HepG2 (cell line): ENCODE measurements around the gene SMCO4. TPM values are rescaled to one million over a fixed set of nuclear protein-coding genes. Genes with fewer than 3 reads are reported as not detected.
A peak's percentile ranks its signal among the peaks of the same experiment; 100 is the strongest.

Experiments
- ARID5B ChIP-seq: IDR thresholded peaks from 2 replicates; pipeline ENCODE4 v1.4.0; 2020; ENCODE audit warnings: mild to moderate bottlenecking, missing genetic modification reagents
- CENPT ChIP-seq: sonication (generic); formaldehyde crosslinking; IDR thresholded peaks from 2 replicates; pipeline ENCODE4 v1.8.0; 2022; ENCODE audit warnings: low read depth, mild to moderate bottlenecking, moderate library complexity, missing genetic modification reagents
- CSRNP1 ChIP-seq: sonication (generic); formaldehyde crosslinking; IDR thresholded peaks from 2 replicates; pipeline ENCODE4 v1.8.1; 2023; ENCODE audit warnings: mild to moderate bottlenecking, missing genetic modification reagents
- HES4 ChIP-seq: sonication (generic); formaldehyde crosslinking; IDR thresholded peaks from 2 replicates; pipeline ENCODE4 v1.9.0; 2021; ENCODE audit warnings: mild to moderate bottlenecking, missing genetic modification reagents, borderline replicate concordance
- MLLT10 ChIP-seq: sonication (generic); formaldehyde crosslinking; IDR thresholded peaks from 2 replicates; pipeline ENCODE4 v1.4.0; 2020; ENCODE audit warnings: missing genetic modification reagents
- POGK ChIP-seq: sonication (generic); formaldehyde crosslinking; conservative IDR thresholded peaks from 2 replicates; pipeline ENCODE4 v1.8.0; 2022; ENCODE audit warnings: mild to moderate bottlenecking, moderate library complexity, missing genetic modification reagents
- SSRP1 ChIP-seq: IDR thresholded peaks from 2 replicates; pipeline ENCODE4 v1.6.1; 2016; ENCODE audit warnings: control low read depth
- ZFY ChIP-seq: sonication (generic); formaldehyde crosslinking; IDR thresholded peaks from 2 replicates; pipeline ENCODE4 v1.4.0; 2020; ENCODE audit warnings: missing genetic modification reagents
- ZSCAN30 ChIP-seq: sonication (generic); formaldehyde crosslinking; IDR thresholded peaks from 2 replicates; pipeline ENCODE4 v1.5.0; 2020; ENCODE audit warnings: mild to moderate bottlenecking, missing genetic modification reagents
- ZSCAN5A ChIP-seq: sonication (generic); formaldehyde crosslinking; IDR thresholded peaks from 2 replicates; pipeline ENCODE4 v1.8.0; 2022; ENCODE audit warnings: mild to moderate bottlenecking, missing genetic modification reagents, borderline replicate concordance
- polyA plus RNA-seq, 8 experiments: library from polyadenylated mRNA; depleted of rRNA in 3 of 8; stranded (reverse) in 7 of 8; unstranded in 1 of 8; fragments of >200 nt; fragmentation: Illumina TruSeq in 4 of 8; extraction: Trizol in 4 of 8; gene quantifications; 2 replicates each; pipeline versions ENCODE4 v1.2.1 to v1.2.3, GENCODE V29; 2011 to 2016; ENCODE audit warnings: low read depth in 4 of 8, missing spikeins in 1 of 8, mixed read lengths in 1 of 8; ENCODE audit not compliant: insufficient read depth in 1 of 8
- total RNA-seq, 5 experiments: library from RNA; depleted of rRNA; stranded (reverse); fragments of >200 nt; fragmentation: Illumina TruSeq; extraction: Trizol; gene quantifications; 2 replicates each; pipeline ENCODE4 v1.2.3, GENCODE V29; 2016; ENCODE audit warnings: low read depth in 1 of 5
- TF ChIP-seq, protein P1 (sequence below): IDR thresholded peaks from 2 replicates; pipeline ENCODE4 v1.6.1; 2016; ENCODE audit warnings: low read depth, control low read depth
- TF ChIP-seq, protein P2 (sequence below): sonication (generic); formaldehyde crosslinking; IDR thresholded peaks from 2 replicates; pipeline ENCODE4 v1.4.0; 2020; ENCODE audit warnings: missing genetic modification reagents, borderline replicate concordance

SMCO4 gene
- total and polyA plus RNA-seq, 2 of the 13 experiments (the other 11 are each of a cell fraction or from before 2014, with no cell fraction given) = 10.6 to 28.5 TPM

- no peak for TF ChIP-seq POGK (CRISPR knock-in tag)
- no peak for TF ChIP-seq MLLT10 (CRISPR knock-in tag)
- no peak for TF ChIP-seq ZSCAN30 (CRISPR knock-in tag)
- no peak for TF ChIP-seq HES4
- peak; percentile 80; the same call in 1 of the 2 replicates for TF ChIP-seq ZSCAN5A
- TF ChIP-seq, protein P1, sequence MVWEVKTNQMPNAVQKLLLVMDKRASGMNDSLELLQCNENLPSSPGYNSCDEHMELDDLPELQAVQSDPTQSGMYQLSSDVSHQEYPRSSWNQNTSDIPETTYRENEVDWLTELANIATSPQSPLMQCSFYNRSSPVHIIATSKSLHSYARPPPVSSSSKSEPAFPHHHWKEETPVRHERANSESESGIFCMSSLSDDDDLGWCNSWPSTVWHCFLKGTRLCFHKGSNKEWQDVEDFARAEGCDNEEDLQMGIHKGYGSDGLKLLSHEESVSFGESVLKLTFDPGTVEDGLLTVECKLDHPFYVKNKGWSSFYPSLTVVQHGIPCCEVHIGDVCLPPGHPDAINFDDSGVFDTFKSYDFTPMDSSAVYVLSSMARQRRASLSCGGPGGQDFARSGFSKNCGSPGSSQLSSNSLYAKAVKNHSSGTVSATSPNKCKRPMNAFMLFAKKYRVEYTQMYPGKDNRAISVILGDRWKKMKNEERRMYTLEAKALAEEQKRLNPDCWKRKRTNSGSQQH (CRISPR knock-in tag) = 0 out of 2 replicates have a peak, but pooled peaks have one; percentile 37
- no peak; the same call in 1 of the 2 replicates for TF ChIP-seq ZFY
- TF ChIP-seq, protein P2, sequence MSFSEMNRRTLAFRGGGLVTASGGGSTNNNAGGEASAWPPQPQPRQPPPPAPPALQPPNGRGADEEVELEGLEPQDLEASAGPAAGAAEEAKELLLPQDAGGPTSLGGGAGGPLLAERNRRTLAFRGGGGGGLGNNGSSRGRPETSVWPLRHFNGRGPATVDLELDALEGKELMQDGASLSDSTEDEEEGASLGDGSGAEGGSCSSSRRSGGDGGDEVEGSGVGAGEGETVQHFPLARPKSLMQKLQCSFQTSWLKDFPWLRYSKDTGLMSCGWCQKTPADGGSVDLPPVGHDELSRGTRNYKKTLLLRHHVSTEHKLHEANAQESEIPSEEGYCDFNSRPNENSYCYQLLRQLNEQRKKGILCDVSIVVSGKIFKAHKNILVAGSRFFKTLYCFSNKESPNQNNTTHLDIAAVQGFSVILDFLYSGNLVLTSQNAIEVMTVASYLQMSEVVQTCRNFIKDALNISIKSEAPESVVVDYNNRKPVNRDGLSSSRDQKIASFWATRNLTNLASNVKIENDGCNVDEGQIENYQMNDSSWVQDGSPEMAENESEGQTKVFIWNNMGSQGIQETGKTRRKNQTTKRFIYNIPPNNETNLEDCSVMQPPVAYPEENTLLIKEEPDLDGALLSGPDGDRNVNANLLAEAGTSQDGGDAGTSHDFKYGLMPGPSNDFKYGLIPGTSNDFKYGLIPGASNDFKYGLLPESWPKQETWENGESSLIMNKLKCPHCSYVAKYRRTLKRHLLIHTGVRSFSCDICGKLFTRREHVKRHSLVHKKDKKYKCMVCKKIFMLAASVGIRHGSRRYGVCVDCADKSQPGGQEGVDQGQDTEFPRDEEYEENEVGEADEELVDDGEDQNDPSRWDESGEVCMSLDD (CRISPR knock-in tag) = no peak
- TF ChIP-seq SSRP1 (CRISPR knock-in tag) = 0 out of 2 replicates have a peak, but pooled peaks have one; percentile 61
- TF ChIP-seq CENPT (CRISPR knock-in tag) = 0 out of 2 replicates have a peak, but pooled peaks have one; percentile 34
- no peak for TF ChIP-seq CSRNP1 (CRISPR knock-in tag)
- TF ChIP-seq ARID5B (CRISPR knock-in tag) = no peak
Measured at GRCh38 chr11:93529707-93530467, 13.3 kb downstream of the SMCO4 start (continued).
